ENCODE data around the gene SEC16B.

The SEC16B gene

DNA sequence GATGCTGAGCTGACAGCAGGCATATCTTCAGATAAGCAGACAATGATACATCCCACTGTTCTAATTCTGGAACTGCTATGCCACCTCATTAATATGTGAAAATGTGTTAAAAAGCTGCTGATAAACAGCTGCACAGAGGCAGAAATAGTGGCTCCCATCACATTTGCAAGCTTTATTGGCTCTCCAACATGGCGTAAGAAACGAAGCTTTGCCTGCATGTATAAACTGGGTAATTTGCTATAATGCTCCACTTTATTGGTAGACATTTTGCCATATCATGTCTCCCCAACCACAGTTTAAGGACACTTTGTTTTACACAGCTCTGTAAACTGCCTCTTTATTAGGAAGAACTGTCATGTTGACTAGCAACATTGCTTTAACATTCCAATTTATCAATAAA, 49.8 kb downstream of the SEC16B start:
- no peak for TF ChIP-seq ZBTB7A (IDR thresholded peaks at IDR 0.05; ENCODE audit: low read depth)
- no peak for TF ChIP-seq YY1 (IDR thresholded peaks at IDR 0.05; ENCODE audit: low read depth)
- TF ChIP-seq, protein P1, sequence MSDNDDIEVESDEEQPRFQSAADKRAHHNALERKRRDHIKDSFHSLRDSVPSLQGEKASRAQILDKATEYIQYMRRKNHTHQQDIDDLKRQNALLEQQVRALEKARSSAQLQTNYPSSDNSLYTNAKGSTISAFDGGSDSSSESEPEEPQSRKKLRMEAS (IDR thresholded peaks at IDR 0.05) = no peak
- TF ChIP-seq NFIC (IDR thresholded peaks at IDR 0.05) = no peak
- TF ChIP-seq TEAD4 (IDR thresholded peaks at IDR 0.05) = no peak
- TF ChIP-seq FOXM1 (IDR thresholded peaks at IDR 0.05; ENCODE audit: borderline replicate concordance, low read depth) = no peak
- no peak for TF ChIP-seq EGR1 (IDR thresholded peaks at IDR 0.05)
- TF ChIP-seq TCF12 (IDR thresholded peaks at IDR 0.05; ENCODE audit: low read depth) = no peak
- no peak for TF ChIP-seq RAD21 (IDR thresholded peaks at IDR 0.05; ENCODE audit: low read depth)
- TF ChIP-seq EP300 (IDR thresholded peaks at IDR 0.05; ENCODE audit: borderline replicate concordance) = no peak

DNA sequence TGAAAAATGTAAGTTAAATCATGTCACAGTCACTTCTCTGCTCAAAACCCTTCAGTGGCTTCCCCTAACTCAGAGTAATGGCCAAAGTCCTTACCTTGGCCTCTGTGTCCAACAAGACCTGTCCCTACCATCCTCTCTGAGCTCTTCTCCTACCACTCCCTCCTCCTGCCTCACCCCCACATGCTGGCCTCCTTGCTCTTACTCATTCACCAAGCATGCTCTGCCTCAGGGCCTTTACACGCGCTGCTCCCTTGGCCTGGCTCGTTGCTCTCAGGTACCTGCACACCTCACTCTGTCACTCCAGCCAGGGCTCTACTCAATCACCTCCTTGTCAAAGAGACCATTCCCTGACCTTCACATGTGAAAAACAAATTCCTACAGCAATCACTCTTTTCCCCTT, 54.2 kb downstream of the SEC16B start:
- TF ChIP-seq TAF1 (IDR thresholded peaks at IDR 0.05; ENCODE audit: low read depth) (no peak), NFIC (IDR thresholded peaks at IDR 0.05) (no peak), YY1 (IDR thresholded peaks at IDR 0.05; ENCODE audit: low read depth) (no peak), CEBPB (IDR thresholded peaks at IDR 0.05) (no peak), CREB1 (IDR thresholded peaks at IDR 0.05; ENCODE audit: low read depth) (no peak), TCF12 (IDR thresholded peaks at IDR 0.05; ENCODE audit: low read depth) (no peak)

DNA sequence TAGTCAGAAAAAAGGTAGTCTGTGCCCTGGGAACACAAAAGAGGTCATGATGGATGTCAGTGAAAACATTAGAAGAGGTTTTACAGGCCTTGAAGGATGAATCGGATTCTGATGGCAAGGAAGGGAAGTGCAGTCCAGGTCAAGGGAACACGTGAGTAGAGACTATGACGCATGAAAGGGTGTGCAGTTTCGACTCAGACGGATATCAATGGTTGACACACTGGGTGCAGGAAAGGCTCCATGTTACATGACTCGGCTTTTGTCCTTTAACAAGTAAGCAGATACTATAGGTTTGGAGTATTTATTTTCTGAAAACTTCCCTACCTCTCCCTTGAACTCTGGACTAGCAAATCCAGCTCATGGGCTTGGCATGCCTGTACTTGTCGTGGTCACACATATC, 55.3 kb downstream of the SEC16B start:
- TF ChIP-seq YY1 (IDR thresholded peaks at IDR 0.05; ENCODE audit: low read depth) (no peak), CEBPB (IDR thresholded peaks at IDR 0.05) (no peak), EGR1 (IDR thresholded peaks at IDR 0.05) (no peak), ZBTB7A (IDR thresholded peaks at IDR 0.05; ENCODE audit: low read depth) (no peak), EP300 (IDR thresholded peaks at IDR 0.05; ENCODE audit: borderline replicate concordance) (no peak), TCF12 (IDR thresholded peaks at IDR 0.05; ENCODE audit: low read depth) (no peak), CREB1 (IDR thresholded peaks at IDR 0.05; ENCODE audit: low read depth) (no peak), TEAD4 (IDR thresholded peaks at IDR 0.05) (no peak), TAF1 (IDR thresholded peaks at IDR 0.05; ENCODE audit: low read depth) (no peak), NFIC (IDR thresholded peaks at IDR 0.05) (no peak), RAD21 (IDR thresholded peaks at IDR 0.05; ENCODE audit: low read depth) (no peak), FOXM1 (IDR thresholded peaks at IDR 0.05; ENCODE audit: borderline replicate concordance, low read depth) (no peak)
- TF ChIP-seq, protein P1 (IDR thresholded peaks at IDR 0.05) = no peak
- TF ChIP-seq, protein P2, sequence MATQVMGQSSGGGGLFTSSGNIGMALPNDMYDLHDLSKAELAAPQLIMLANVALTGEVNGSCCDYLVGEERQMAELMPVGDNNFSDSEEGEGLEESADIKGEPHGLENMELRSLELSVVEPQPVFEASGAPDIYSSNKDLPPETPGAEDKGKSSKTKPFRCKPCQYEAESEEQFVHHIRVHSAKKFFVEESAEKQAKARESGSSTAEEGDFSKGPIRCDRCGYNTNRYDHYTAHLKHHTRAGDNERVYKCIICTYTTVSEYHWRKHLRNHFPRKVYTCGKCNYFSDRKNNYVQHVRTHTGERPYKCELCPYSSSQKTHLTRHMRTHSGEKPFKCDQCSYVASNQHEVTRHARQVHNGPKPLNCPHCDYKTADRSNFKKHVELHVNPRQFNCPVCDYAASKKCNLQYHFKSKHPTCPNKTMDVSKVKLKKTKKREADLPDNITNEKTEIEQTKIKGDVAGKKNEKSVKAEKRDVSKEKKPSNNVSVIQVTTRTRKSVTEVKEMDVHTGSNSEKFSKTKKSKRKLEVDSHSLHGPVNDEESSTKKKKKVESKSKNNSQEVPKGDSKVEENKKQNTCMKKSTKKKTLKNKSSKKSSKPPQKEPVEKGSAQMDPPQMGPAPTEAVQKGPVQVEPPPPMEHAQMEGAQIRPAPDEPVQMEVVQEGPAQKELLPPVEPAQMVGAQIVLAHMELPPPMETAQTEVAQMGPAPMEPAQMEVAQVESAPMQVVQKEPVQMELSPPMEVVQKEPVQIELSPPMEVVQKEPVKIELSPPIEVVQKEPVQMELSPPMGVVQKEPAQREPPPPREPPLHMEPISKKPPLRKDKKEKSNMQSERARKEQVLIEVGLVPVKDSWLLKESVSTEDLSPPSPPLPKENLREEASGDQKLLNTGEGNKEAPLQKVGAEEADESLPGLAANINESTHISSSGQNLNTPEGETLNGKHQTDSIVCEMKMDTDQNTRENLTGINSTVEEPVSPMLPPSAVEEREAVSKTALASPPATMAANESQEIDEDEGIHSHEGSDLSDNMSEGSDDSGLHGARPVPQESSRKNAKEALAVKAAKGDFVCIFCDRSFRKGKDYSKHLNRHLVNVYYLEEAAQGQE (IDR thresholded peaks at IDR 0.05; ENCODE audit: low read depth) = no peak
- TF ChIP-seq, protein P3, sequence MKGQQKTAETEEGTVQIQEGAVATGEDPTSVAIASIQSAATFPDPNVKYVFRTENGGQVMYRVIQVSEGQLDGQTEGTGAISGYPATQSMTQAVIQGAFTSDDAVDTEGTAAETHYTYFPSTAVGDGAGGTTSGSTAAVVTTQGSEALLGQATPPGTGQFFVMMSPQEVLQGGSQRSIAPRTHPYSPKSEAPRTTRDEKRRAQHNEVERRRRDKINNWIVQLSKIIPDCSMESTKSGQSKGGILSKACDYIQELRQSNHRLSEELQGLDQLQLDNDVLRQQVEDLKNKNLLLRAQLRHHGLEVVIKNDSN (IDR thresholded peaks at IDR 0.05) = no peak

DNA sequence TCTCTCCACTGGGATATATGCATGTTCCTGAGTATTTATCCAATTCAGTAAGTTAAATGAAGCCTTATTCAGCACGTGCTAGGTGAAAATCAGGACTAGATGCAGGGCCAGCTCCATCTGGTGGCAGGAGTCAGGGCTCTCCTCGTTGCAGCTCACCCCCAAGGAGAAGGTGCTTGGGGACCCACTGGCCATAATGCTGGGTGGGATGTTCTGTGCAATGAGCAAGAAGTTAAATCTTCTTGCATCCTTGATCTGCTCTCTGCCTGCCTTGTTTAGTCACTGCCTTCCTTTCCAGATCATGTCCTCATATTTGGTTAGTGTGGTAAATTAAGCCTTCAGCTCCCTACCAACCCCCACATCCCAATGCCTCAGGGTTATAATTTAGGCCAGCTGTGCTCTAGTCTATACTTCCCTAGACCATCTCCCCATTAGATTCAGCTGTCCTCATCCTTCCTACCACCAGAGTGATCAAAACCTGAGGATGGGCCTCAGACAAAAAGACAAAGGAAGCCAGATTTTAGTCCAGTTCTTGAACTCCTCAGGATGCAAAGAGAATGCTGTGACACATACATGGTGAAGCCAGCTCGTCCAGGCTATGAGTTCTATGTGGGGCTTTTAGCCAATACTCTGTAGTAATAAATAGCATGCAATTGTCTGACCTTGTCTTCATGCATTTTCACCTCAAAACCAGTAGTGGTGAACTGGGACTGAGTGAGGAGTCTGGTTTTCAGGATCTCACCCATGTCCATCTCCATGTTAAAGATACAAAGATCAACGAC, 55.9 kb downstream of the SEC16B start:
- TF ChIP-seq CEBPB (IDR thresholded peaks at IDR 0.05) (no peak), RAD21 (IDR thresholded peaks at IDR 0.05; ENCODE audit: low read depth) (peak; percentile 70)
- TF ChIP-seq, protein P1 (IDR thresholded peaks at IDR 0.05) = 0 out of 2 replicates have a peak, but pooled peaks have one; percentile 42
- TF ChIP-seq, protein P2 (IDR thresholded peaks at IDR 0.05; ENCODE audit: low read depth) = no peak

DNA sequence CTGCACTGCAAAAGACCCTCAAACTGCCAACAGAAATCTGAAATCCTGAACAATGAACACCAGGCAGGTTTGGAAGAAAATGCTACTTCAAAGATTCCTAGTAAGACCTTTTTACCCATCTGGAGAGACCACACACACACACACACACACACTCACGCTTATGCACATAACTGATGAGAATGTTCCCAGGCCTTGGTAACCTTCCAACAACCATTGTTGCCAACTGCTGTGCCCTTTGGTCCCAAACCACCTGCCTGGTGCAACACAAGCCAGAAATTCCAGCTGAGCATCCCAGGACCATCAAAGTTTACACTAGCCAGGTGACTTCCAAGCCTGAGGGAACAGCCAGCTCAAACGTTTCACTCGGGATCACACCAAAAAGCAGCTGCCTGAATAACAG, 56.9 kb downstream of the SEC16B start:
- TF ChIP-seq TEAD4 (IDR thresholded peaks at IDR 0.05) = no peak
- no peak for TF ChIP-seq ZBTB7A (IDR thresholded peaks at IDR 0.05; ENCODE audit: low read depth)
- TF ChIP-seq YY1 (IDR thresholded peaks at IDR 0.05; ENCODE audit: low read depth) = no peak
- no peak for TF ChIP-seq RAD21 (IDR thresholded peaks at IDR 0.05; ENCODE audit: low read depth)
- no peak for TF ChIP-seq CREB1 (IDR thresholded peaks at IDR 0.05; ENCODE audit: low read depth)
- TF ChIP-seq TAF1 (IDR thresholded peaks at IDR 0.05; ENCODE audit: low read depth) = no peak
- TF ChIP-seq FOXM1 (IDR thresholded peaks at IDR 0.05; ENCODE audit: borderline replicate concordance, low read depth) = no peak
- no peak for TF ChIP-seq EP300 (IDR thresholded peaks at IDR 0.05; ENCODE audit: borderline replicate concordance)
- no peak for TF ChIP-seq EGR1 (IDR thresholded peaks at IDR 0.05)
- TF ChIP-seq, protein P2 (IDR thresholded peaks at IDR 0.05; ENCODE audit: low read depth) = no peak

Data from Ishikawa (cell line).